Thyroid gland (tissue), 4 donors: ENCODE data around the gene BMPR2.

ENCODE experiments used
- POLR2A ChIP-seq, 2 donors: fragments of 450-650 bp; IDR thresholded peaks; one replicate each; pipeline ENCODE4 v1.6.1; 2017; ENCODE audit warnings: antibody characterized with exemption in 2 of 2, mild to moderate bottlenecking in 2 of 2, moderate library complexity in 1 of 2
- TF ChIP-seq, protein P1 (sequence below), 6 experiments: fragments of 200-600 bp in 3 of 6; fragments of 450-650 bp in 3 of 6; sonication (generic) in 3 of 6; IDR thresholded peaks; one replicate each; pipeline ENCODE4 v1.5.1; 2016 to 2019; ENCODE audit warnings: antibody characterized with exemption in 6 of 6, mild to moderate bottlenecking in 2 of 6, inconsistent platforms in 1 of 6, moderate library complexity in 1 of 6

DNA sequence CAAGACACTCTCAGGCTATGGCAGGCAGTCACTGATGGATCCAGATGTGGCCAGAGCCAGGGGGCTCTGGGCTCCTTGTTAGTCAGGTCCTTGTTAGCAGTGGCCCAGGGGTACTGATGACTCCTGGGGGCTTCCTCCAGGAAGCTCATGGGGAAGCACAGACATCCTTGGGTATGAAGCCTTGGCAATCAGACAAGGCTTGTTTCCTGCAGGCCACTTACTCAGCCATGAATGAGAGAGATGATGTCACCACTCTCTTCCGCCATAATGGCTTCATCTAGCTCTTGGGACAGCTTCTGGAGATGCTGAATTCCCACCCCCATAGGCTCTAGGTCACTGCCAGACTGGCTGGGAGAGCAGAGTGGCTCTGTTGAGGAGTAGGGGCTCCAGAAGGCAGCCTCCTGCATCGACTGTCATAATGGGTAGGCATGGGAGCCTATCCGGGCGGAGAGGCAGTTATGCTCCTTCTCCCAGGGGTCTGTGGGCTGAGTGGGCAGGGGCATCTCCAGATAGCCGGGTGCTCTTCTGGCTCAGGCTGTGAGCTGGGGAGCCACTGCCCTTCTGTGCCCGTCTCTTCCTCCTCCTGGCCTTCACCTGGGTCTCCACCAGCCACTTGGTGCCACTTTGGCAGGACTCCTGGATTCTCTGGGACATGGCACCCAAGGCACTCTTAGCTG is 40.2 kb upstream of the BMPR2 start:
- TF ChIP-seq, protein P1, sequence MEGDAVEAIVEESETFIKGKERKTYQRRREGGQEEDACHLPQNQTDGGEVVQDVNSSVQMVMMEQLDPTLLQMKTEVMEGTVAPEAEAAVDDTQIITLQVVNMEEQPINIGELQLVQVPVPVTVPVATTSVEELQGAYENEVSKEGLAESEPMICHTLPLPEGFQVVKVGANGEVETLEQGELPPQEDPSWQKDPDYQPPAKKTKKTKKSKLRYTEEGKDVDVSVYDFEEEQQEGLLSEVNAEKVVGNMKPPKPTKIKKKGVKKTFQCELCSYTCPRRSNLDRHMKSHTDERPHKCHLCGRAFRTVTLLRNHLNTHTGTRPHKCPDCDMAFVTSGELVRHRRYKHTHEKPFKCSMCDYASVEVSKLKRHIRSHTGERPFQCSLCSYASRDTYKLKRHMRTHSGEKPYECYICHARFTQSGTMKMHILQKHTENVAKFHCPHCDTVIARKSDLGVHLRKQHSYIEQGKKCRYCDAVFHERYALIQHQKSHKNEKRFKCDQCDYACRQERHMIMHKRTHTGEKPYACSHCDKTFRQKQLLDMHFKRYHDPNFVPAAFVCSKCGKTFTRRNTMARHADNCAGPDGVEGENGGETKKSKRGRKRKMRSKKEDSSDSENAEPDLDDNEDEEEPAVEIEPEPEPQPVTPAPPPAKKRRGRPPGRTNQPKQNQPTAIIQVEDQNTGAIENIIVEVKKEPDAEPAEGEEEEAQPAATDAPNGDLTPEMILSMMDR (IDR thresholded peaks at IDR 0.05), result no peak
- no peak for TF ChIP-seq POLR2A (IDR thresholded peaks at IDR 0.05)
